ENCODE measurements around the gene ANOS1.
"Not testable (repeated sequence)": the region's sequence is repeated elsewhere in the genome, so short reads cannot be mapped to it uniquely, and the experiment has no call there.

The ANOS1 gene

GRCh38 chrX:8548446-8548845, 183.5 kb downstream of the ANOS1 start:
- DNase-seq (ENCODE audit: extremely low spot score): no peak
- TF ChIP-seq CTCF (IDR thresholded peaks at IDR 0.05; ENCODE audit: control extremely low read depth, extremely low read depth, low read depth, missing control alignments): no peak
- ChIA-PET POLR2A (no interaction called here), CTCF (no interaction called here)

GRCh38 chrX:8546715-8547114, 185.2 kb downstream of the ANOS1 start:
- CTCF ChIA-PET: no interaction called here

GRCh38 chrX:8520791-8521190, 211.1 kb downstream of the ANOS1 start:
- ChIA-PET POLR2A (no interaction called here), CTCF (no interaction called here)
- no peak for TF ChIP-seq CTCF (IDR thresholded peaks at IDR 0.05; ENCODE audit: control extremely low read depth, extremely low read depth, low read depth, missing control alignments)
- DNase-seq (ENCODE audit: extremely low spot score): no peak

More at GRCh38 chrX:8546715-8547114, 185.2 kb downstream of the ANOS1 start:
- DNase-seq (ENCODE audit: extremely low spot score): no peak
- POLR2A ChIA-PET: no interaction called here
- TF ChIP-seq CTCF (IDR thresholded peaks at IDR 0.05; ENCODE audit: control extremely low read depth, extremely low read depth, low read depth, missing control alignments): no peak

GRCh38 chrX:8520178-8520577, 211.8 kb downstream of the ANOS1 start:
- ChIA-PET POLR2A (no interaction called here), CTCF (no interaction called here)
- no peak for TF ChIP-seq CTCF (IDR thresholded peaks at IDR 0.05; ENCODE audit: control extremely low read depth, extremely low read depth, low read depth, missing control alignments)
- no peak for DNase-seq (ENCODE audit: extremely low spot score)

GRCh38 chrX:8504451-8504850, 227.5 kb downstream of the ANOS1 start:
- no peak for TF ChIP-seq CTCF (IDR thresholded peaks at IDR 0.05; ENCODE audit: control extremely low read depth, extremely low read depth, low read depth, missing control alignments)
- POLR2A ChIA-PET: no interaction called here
- no peak for DNase-seq (ENCODE audit: extremely low spot score)
- CTCF ChIA-PET: no interaction called here

GRCh38 chrX:8502101-8502500, 229.8 kb downstream of the ANOS1 start:
- CTCF ChIA-PET; DNase-seq (ENCODE audit: extremely low spot score); POLR2A ChIA-PET: not testable (repeated sequence)

GRCh38 chrX:8500203-8500602, 231.7 kb downstream of the ANOS1 start:
- CTCF ChIA-PET: no interaction called here
- POLR2A ChIA-PET: no interaction called here

GRCh38 chrX:8495036-8495435, 236.9 kb downstream of the ANOS1 start:
- CTCF ChIA-PET: interaction anchor here (1.2 kb wide), 1 partner anchor 21 kb away, joined by 3 read pairs; no protein-coding TSS in a partner anchor
- DNase-seq (ENCODE audit: extremely low spot score); POLR2A ChIA-PET: not testable (repeated sequence)

More at GRCh38 chrX:8500203-8500602, 231.7 kb downstream of the ANOS1 start:
- no peak for DNase-seq (ENCODE audit: extremely low spot score)
- no peak for TF ChIP-seq CTCF (IDR thresholded peaks at IDR 0.05; ENCODE audit: control extremely low read depth, extremely low read depth, low read depth, missing control alignments)

Data from GM10248 (cell line).